OCI-LY7 (cell line): ENCODE results near the gene TIGIT. TPM values are rescaled to one million over a fixed set of nuclear protein-coding genes. Genes with fewer than 3 reads are reported as not detected.

Source experiments
- BruUV-seq: library from RNA; stranded (reverse); fragments of 400-500 nt; replicated peaks from 2 replicates; lab custom pipeline; 2021; lab: Mats Ljungman, UMichigan
- CTCF ChIA-PET: fragments of 300-600 bp; sonication (Branson Sonifier 250); formaldehyde crosslinking; loops from one replicate; lab custom pipeline; 2022; ENCODE audit warnings: antibody characterized with exemption; ENCODE audit not compliant: unreplicated experiment; lab: Charles Lee
- POLR2A ChIA-PET: fragments of 300-600 bp; sonication (Branson Sonifier 250); formaldehyde crosslinking; loops from one replicate; lab custom pipeline; 2022; ENCODE audit warnings: antibody characterized with exemption; lab: Charles Lee
- DNase-seq: peaks from one replicate; pipeline ENCODE4 v3.0.0-alpha.2; 2015; ENCODE audit warnings: low spot score
- H2AFZ ChIP-seq: fragments of 200-600 bp; sonication (generic), shearing (Covaris generic); 2 replicates; pipeline ENCODE4 v1.6.1; 2014; ENCODE audit warnings: mild to moderate bottlenecking, antibody characterized with exemption, low read length, moderate library complexity
- H3K27ac ChIP-seq: fragments of 200-600 bp; sonication (generic); 2 replicates; pipeline ENCODE4 v1.5.1; 2014; ENCODE audit warnings: mixed run types, low read depth, mild to moderate bottlenecking, moderate library complexity, low read length, inconsistent platforms; ENCODE audit not compliant: poor library complexity, severe bottlenecking
- H3K36me3 ChIP-seq: fragments of 200-600 bp; sonication (generic); 2 replicates; pipeline ENCODE4 v1.6.1; 2014; ENCODE audit warnings: mild to moderate bottlenecking, antibody characterized with exemption, low read length, moderate library complexity, mixed read lengths; ENCODE audit not compliant: insufficient read depth
- H3K4me1 ChIP-seq: fragments of 200-600 bp; sonication (generic); 2 replicates; pipeline ENCODE4 v1.5.1; 2014; ENCODE audit warnings: mild to moderate bottlenecking, low read length; ENCODE audit not compliant: insufficient read depth, poor library complexity, severe bottlenecking
- H3K4me2 ChIP-seq: fragments of 200-600 bp; sonication (generic); 2 replicates; pipeline ENCODE4 v1.6.1; 2014; ENCODE audit warnings: mild to moderate bottlenecking, low read length
- H3K4me3 ChIP-seq: fragments of 200-600 bp; sonication (generic); 2 replicates; pipeline ENCODE4 v1.5.1; 2014; ENCODE audit warnings: mild to moderate bottlenecking, low read depth, low read length; ENCODE audit not compliant: poor library complexity, severe bottlenecking
- H3K79me2 ChIP-seq: fragments of 200-600 bp; sonication (generic); 2 replicates; pipeline ENCODE4 v1.6.1; 2016; ENCODE audit warnings: low read depth, mild to moderate bottlenecking, low read length, moderate library complexity, mixed read lengths; ENCODE audit not compliant: insufficient read depth
- H3K9me2 ChIP-seq: fragments of 200-600 bp; sonication (generic); 2 replicates; pipeline ENCODE4 v1.6.1; 2016; ENCODE audit warnings: mild to moderate bottlenecking, low read length, mixed read lengths; ENCODE audit not compliant: insufficient read depth
- H3K9me3 ChIP-seq: fragments of 200-600 bp; sonication (generic); 2 replicates; pipeline ENCODE4 v1.6.1; 2014; ENCODE audit warnings: mild to moderate bottlenecking, mixed run types, low read length, mixed read lengths
- H4K20me1 ChIP-seq: fragments of 200-600 bp; sonication (generic); 2 replicates; pipeline ENCODE4 v1.6.1; 2014; ENCODE audit warnings: mild to moderate bottlenecking, antibody characterized with exemption, low read length, moderate library complexity, mixed read lengths; ENCODE audit not compliant: insufficient read depth
- EZH2phosphoT487 ChIP-seq: fragments of 200-600 bp; sonication (generic); IDR thresholded peaks from 2 replicates; pipeline ENCODE4 v1.6.1; 2018; ENCODE audit warnings: low read depth, borderline replicate concordance, mild to moderate bottlenecking, mixed run types, antibody characterized with exemption, low read length, moderate library complexity, mixed read lengths
- intact Hi-C: fragments of 100-400 bp; cut with micrococcal nuclease; formaldehyde crosslinking; loops from one replicate; pipeline ENCODE4 v1.10.0; 2022; ENCODE audit not compliant: unreplicated experiment
- total RNA-seq, 2 experiments: library from RNA; depleted of rRNA in 1 of 2; stranded (reverse); fragments of >200 nt in 1 of 2; shearing (Covaris generic) in 1 of 2; gene quantifications; 2 replicates each; pipeline ENCODE4 v1.2.3, GENCODE V29; 2014 to 2022
- TF ChIP-seq, protein P1 (sequence below): fragments of 200-600 bp; sonication (generic); conservative IDR thresholded peaks from 2 replicates; pipeline ENCODE4 v1.5.1; 2014; ENCODE audit warnings: mild to moderate bottlenecking, antibody characterized with exemption, low read length, moderate library complexity, mixed read lengths

The TIGIT gene
- total RNA-seq, 2 experiments from 2014 or later = 0.35 to 2.3 TPM

DNA sequence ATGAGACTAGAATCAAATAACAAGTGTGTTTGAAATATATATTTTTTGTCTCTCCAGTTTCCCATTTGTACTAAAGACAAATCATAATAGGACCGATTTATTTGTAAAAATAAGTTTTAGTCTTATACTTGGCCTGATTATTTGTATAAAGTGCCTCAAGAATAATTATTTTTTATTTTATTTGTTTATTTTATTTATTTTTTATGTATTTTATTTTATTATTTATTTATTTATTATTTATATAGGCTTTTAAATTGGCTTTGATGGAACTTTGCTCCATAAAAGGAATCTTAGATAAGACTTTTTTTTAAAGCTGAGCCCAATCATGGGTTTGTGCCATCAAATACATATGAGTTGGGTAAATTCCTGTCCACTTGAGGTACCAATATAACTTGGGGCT is 34.3 kb upstream of the TIGIT start:
- no TSS peak for BruUV-seq
- Histone ChIP-seq H3K9me3 (peaks cover 14% of the 10 kb centered on the region; the same call in 1 of the 2 replicates), H3K79me2 (no peaks in the 10 kb centered on the region), H3K9me2 (no peaks in the 10 kb centered on the region), H3K36me3 (no peaks in the 10 kb centered on the region), H3K4me3 (no peak overlapping the region), H3K27ac (no peak overlapping the region), H4K20me1 (no peaks in the 10 kb centered on the region), H3K4me2 (no peak overlapping the region), H2AFZ (no peak overlapping the region), H3K4me1 (no peaks in the 10 kb centered on the region)
- TF ChIP-seq, protein P1, sequence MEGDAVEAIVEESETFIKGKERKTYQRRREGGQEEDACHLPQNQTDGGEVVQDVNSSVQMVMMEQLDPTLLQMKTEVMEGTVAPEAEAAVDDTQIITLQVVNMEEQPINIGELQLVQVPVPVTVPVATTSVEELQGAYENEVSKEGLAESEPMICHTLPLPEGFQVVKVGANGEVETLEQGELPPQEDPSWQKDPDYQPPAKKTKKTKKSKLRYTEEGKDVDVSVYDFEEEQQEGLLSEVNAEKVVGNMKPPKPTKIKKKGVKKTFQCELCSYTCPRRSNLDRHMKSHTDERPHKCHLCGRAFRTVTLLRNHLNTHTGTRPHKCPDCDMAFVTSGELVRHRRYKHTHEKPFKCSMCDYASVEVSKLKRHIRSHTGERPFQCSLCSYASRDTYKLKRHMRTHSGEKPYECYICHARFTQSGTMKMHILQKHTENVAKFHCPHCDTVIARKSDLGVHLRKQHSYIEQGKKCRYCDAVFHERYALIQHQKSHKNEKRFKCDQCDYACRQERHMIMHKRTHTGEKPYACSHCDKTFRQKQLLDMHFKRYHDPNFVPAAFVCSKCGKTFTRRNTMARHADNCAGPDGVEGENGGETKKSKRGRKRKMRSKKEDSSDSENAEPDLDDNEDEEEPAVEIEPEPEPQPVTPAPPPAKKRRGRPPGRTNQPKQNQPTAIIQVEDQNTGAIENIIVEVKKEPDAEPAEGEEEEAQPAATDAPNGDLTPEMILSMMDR = no peak
- TF ChIP-seq EZH2phosphoT487 = no peak
- intact Hi-C loops = no loop called here
- POLR2A ChIA-PET = interaction anchor here (1.1 kb wide), 1 partner anchor 14 kb away, joined by 5 read pairs; no protein-coding TSS in a partner anchor
- CTCF ChIA-PET = no interaction called here
- DNase-seq = no peak

DNA sequence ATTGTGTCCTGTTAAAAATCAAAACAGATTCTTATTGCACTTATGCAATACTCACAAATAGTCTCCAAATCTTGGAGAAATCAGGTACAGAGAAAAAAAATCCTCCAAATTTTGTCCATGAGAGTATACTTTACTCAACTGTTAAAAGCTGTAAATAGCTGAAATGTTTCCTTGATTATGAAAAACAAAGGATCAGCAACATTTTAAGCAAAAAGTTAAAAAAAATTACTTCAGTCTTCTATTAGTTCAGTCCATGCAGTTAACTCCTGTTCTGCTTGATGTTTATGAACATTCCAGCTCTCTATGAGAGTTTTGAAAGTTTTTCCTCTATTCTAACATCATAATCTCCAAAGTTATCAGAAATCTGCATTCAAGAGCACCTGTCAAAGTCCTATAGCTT is 33.7 kb upstream of the TIGIT start:
- BruUV-seq = no TSS peak
- intact Hi-C loops = loop anchor here (10.0 kb wide), 1 partner anchor 105 kb away; no protein-coding TSS in a partner anchor
- no peaks in the 10 kb centered on the region for H3K79me2 ChIP-seq
- ChIA-PET POLR2A (interaction anchor here (0.6 kb wide), 1 partner anchor 10 kb away, joined by 3 read pairs; no protein-coding TSS in a partner anchor), CTCF (no interaction called here)
- DNase-seq = no peak
- peaks cover 14% of the 10 kb centered on the region; the same call in 1 of the 2 replicates for H3K9me3 ChIP-seq
- no peak overlapping the region for H3K4me2 ChIP-seq
- no peaks in the 10 kb centered on the region for H3K4me1 ChIP-seq
- no peak for TF ChIP-seq EZH2phosphoT487
- TF ChIP-seq, protein P1 = no peak
- no peaks in the 10 kb centered on the region for H3K36me3 ChIP-seq
- no peaks in the 10 kb centered on the region for H3K9me2 ChIP-seq
- H4K20me1 ChIP-seq = no peaks in the 10 kb centered on the region
- H3K27ac ChIP-seq = no peak overlapping the region
- H2AFZ ChIP-seq = no peak overlapping the region
- H3K4me3 ChIP-seq = no peak overlapping the region

DNA sequence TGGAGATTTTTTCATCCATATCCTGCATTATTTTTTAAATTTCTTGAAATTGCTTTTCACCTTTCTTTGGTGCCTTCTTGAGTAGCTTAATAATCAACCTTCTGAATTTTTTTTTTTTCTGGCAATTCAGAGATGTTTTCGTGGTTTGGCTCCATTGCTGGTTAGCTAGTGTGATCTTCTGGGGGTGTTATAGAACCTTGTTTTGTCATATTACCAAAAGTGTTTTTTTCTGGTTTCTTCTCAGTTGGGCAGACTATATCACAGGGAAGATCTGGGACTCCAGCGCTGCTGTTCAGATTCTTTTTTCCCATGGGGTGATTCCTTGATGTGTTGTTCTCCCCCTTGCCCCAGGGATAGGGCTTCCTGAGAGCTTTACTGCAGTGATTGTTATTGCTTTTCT is 23.8 kb upstream of the TIGIT start:
- H3K4me3 ChIP-seq = no peak overlapping the region
- H3K36me3 ChIP-seq = no peaks in the 10 kb centered on the region
- TF ChIP-seq, protein P1 = no peak
- no peak for TF ChIP-seq EZH2phosphoT487
- H3K27ac ChIP-seq = no peak overlapping the region
- no peaks in the 10 kb centered on the region for H4K20me1 ChIP-seq
- no peaks in the 10 kb centered on the region for H3K9me3 ChIP-seq
- ChIA-PET POLR2A (interaction anchor here (0.7 to 1.1 kb wide), 3 partner anchors 36 to 521 kb away, joined by 3 read pairs; no protein-coding TSS in a partner anchor), CTCF (no interaction called here)
- H3K4me1 ChIP-seq = no peaks in the 10 kb centered on the region
- no peaks in the 10 kb centered on the region; the same call in 1 of the 2 replicates for H3K9me2 ChIP-seq
- intact Hi-C loops = no loop called here
- H3K4me2 ChIP-seq = no peak overlapping the region
- BruUV-seq = no TSS peak
- H2AFZ ChIP-seq = no peak overlapping the region
- no peak for DNase-seq
- no peaks in the 10 kb centered on the region for H3K79me2 ChIP-seq
